ENCODE measurements around the gene RNF7. TPM values are rescaled to one million over a fixed set of nuclear protein-coding genes. Genes with fewer than 3 reads are reported as not detected.
A peak's percentile ranks its signal among the peaks of the same experiment; 100 is the strongest.
"Not testable (repeated sequence)": the region's sequence is repeated elsewhere in the genome, so short reads cannot be mapped to it uniquely, and the experiment has no call there.

Gene RNF7
- polyA plus RNA-seq (2013, experiment 1 of 2): 135 TPM
- 134 TPM for polyA plus RNA-seq (2013, experiment 2 of 2)

- no peaks in the 10 kb centered on the region for H3K27me3 ChIP-seq (ENCODE audit: insufficient read depth, low read length, poor library complexity)
- H2BK15ac ChIP-seq (replicated peaks; ENCODE audit: low read depth): no peak within 1 kb of the TSS
- no CpG with 5 or more reads among the region's 81 CpGs for WGBS (ENCODE audit: extremely low coverage, insufficient coverage, low lambda C conversion rate)
- peak within 1 kb of the TSS; percentile 91 for H3K9ac ChIP-seq (ENCODE audit: low read length)
- H3K4me1 ChIP-seq (ENCODE audit: control insufficient read depth, low read depth, low read length): no peaks in the 10 kb centered on the region
- peak within 1 kb of the TSS; percentile 91 for H2BK5ac ChIP-seq (ENCODE audit: low read length)
- H3K79me1 ChIP-seq (ENCODE audit: low read length): peaks cover 6% of the 10 kb centered on the region
- peak within 1 kb of the TSS; percentile 94 for H3K18ac ChIP-seq (ENCODE audit: low read length)
- peaks cover 35% of the 10 kb centered on the region for H3K79me2 ChIP-seq (ENCODE audit: control insufficient read depth, insufficient read depth, low read length)
- peak within 1 kb of the TSS; percentile 94 for H3K23ac ChIP-seq (ENCODE audit: low read length)
- H3K4me2 ChIP-seq (ENCODE audit: low read length): peak within 1 kb of the TSS; percentile 77
- peak; percentile 97 for DNase-seq
- H2BK120ac ChIP-seq (ENCODE audit: low read depth, low read length): peak within 1 kb of the TSS; percentile 54
- H3K56ac ChIP-seq (ENCODE audit: low read length): peak within 1 kb of the TSS; percentile 100
- H3K4ac ChIP-seq (ENCODE audit: low read depth, low read length): peak within 1 kb of the TSS; percentile 28
- peak within 1 kb of the TSS; percentile 83 for H3K27ac ChIP-seq (ENCODE audit: low read depth, low read length)
- H4K5ac ChIP-seq (ENCODE audit: low read length): no peak within 1 kb of the TSS
- peak within 1 kb of the TSS; percentile 62 for H2AK5ac ChIP-seq (ENCODE audit: low read length)
- H3K4me3 ChIP-seq (ENCODE audit: low read length): peak within 1 kb of the TSS; percentile 95
- no peak within 1 kb of the TSS for H4K8ac ChIP-seq (ENCODE audit: low read depth, low read length)
- H3K36me3 ChIP-seq (ENCODE audit: control insufficient read depth, insufficient read depth, low read length): peaks cover 2% of the 10 kb centered on the region
These were observed at the start of gene RNF7 for GRCh38 chr3:141738022-141738890. TSS of gene RNF7 (plus strand) at chr3:141738298. CDS start at chr3:141738342, 44 bp downstream.

DNA sequence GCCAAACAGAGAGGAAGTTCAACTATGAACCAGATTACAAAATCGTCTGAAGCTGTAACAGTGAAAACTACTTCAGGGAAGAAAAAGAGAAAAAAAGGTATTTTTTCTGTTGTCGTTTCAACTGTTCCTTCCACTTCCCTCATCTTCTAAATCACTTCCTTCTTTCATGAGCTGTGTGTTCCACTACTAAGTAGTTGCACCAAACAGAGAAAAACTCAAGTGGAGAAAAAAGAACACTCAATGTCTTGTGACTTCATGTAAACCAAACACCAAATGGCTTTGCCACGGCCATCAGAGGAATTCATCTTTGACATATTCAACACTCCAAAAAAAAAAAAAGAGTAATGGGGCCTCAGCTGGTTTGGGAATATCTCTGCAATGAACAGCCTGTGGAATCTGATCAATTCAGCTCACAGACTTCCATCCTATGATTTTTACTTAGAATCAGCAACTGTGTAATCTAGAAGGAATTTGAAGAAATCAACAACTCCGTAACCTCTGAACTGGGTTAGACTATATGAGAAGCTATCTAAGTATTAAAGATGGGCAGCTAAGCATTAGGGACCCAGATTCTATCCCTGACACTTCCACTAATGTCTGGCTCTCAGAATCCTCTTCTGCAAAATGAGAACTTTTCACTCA lies 47.5 kb upstream of the RNF7 start:
- no peak for DNase-seq
- Histone ChIP-seq H3K79me2 (ENCODE audit: control insufficient read depth, insufficient read depth, low read length) (no peaks in the 10 kb centered on the region), H3K27me3 (ENCODE audit: insufficient read depth, low read length, poor library complexity) (no peaks in the 10 kb centered on the region), H3K4me1 (ENCODE audit: control insufficient read depth, low read depth, low read length) (no peaks in the 10 kb centered on the region), H3K4me3 (ENCODE audit: low read length) (no peak overlapping the region), H3K18ac (ENCODE audit: low read length) (no peak overlapping the region), H4K5ac (ENCODE audit: low read length) (no peak overlapping the region), H3K36me3 (ENCODE audit: control insufficient read depth, insufficient read depth, low read length) (no peaks in the 10 kb centered on the region), H3K56ac (ENCODE audit: low read length) (no peak overlapping the region), H4K8ac (ENCODE audit: low read depth, low read length) (no peak overlapping the region), H3K27ac (ENCODE audit: low read depth, low read length) (no peak overlapping the region), H3K4me2 (ENCODE audit: low read length) (no peak overlapping the region), H3K79me1 (ENCODE audit: low read length) (no peaks in the 10 kb centered on the region), H2BK15ac (replicated peaks; ENCODE audit: low read depth) (no peak overlapping the region), H2AK5ac (ENCODE audit: low read length) (no peak overlapping the region), H2BK120ac (ENCODE audit: low read depth, low read length) (no peak overlapping the region), H3K9ac (ENCODE audit: low read length) (no peak overlapping the region), H3K4ac (ENCODE audit: low read depth, low read length) (no peak overlapping the region), H2BK5ac (ENCODE audit: low read length) (no peak overlapping the region), H3K23ac (ENCODE audit: low read length) (no peak overlapping the region)
- no CpG with 5 or more reads among the region's 4 CpGs for WGBS (ENCODE audit: extremely low coverage, insufficient coverage, low lambda C conversion rate)

DNA sequence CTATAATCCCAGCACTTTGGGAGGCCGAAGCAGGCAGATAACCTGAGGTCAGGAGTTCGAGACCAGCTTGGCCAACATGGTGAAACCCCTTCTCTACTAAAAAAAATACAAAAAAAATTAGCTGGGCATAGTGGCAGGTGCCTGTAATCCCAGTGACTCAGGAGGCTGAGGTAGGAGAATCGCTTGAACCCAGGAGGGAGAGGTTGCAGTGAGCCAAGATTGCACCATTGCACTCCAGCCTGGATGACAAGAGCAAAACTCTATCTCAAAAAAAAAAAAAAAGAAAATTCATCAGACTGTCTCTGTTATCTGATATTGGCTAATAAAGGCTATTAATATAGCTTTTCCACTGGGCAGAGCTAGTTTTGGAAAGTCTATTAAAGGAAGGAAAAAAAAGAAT lies 46.6 kb upstream of the RNF7 start:
- H4K5ac ChIP-seq (ENCODE audit: low read length); H2AK5ac ChIP-seq (ENCODE audit: low read length); H3K4me3 ChIP-seq (ENCODE audit: low read length); H3K4ac ChIP-seq (ENCODE audit: low read depth, low read length); H3K23ac ChIP-seq (ENCODE audit: low read length); H3K18ac ChIP-seq (ENCODE audit: low read length); H3K9ac ChIP-seq (ENCODE audit: low read length); H3K79me1 ChIP-seq (ENCODE audit: low read length); H3K56ac ChIP-seq (ENCODE audit: low read length); H4K8ac ChIP-seq (ENCODE audit: low read depth, low read length); H3K4me1 ChIP-seq (ENCODE audit: control insufficient read depth, low read depth, low read length); H3K79me2 ChIP-seq (ENCODE audit: control insufficient read depth, insufficient read depth, low read length); H3K27me3 ChIP-seq (ENCODE audit: insufficient read depth, low read length, poor library complexity); H3K4me2 ChIP-seq (ENCODE audit: low read length); H3K27ac ChIP-seq (ENCODE audit: low read depth, low read length); H2BK15ac ChIP-seq (replicated peaks; ENCODE audit: low read depth); H2BK120ac ChIP-seq (ENCODE audit: low read depth, low read length); H3K36me3 ChIP-seq (ENCODE audit: control insufficient read depth, insufficient read depth, low read length); H2BK5ac ChIP-seq (ENCODE audit: low read length); DNase-seq: not testable (repeated sequence)
- no CpG with 5 or more reads among the region's 3 CpGs for WGBS (ENCODE audit: extremely low coverage, insufficient coverage, low lambda C conversion rate)

- not testable (repeated sequence) for H3K27me3 ChIP-seq (ENCODE audit: insufficient read depth, low read length, poor library complexity); H3K18ac ChIP-seq (ENCODE audit: low read length)
- WGBS (ENCODE audit: extremely low coverage, insufficient coverage, low lambda C conversion rate): no CpG with 5 or more reads among the region's 4 CpGs
These were observed 45.1 kb upstream of the RNF7 start for GRCh38 chr3:141692973-141693372.

DNA sequence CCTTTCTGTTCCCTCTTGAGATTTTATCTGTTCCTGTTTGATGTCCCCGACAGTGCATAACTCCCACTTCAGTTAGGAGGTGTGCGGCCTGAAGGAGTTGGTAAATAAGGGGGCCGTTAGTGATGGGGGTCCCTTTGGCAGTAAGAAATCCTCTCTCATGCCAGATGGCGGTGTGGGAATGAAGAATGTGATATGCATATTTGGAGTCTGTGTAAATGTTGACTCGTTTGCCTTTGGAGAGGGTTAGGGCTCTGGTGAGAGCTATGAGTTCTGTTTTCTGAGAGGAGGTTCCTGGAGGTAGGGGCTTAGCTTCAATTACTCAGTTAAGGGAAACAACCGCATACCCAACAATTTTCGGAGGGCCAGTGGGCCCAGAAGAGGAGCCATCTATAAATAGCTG lies 38.8 kb upstream of the RNF7 start:
- no CpG with 5 or more reads among the region's 7 CpGs for WGBS (ENCODE audit: extremely low coverage, insufficient coverage, low lambda C conversion rate)
- Histone ChIP-seq H3K27me3 (ENCODE audit: insufficient read depth, low read length, poor library complexity) (no peaks in the 10 kb centered on the region), H2BK5ac (ENCODE audit: low read length) (no peak overlapping the region), H3K79me2 (ENCODE audit: control insufficient read depth, insufficient read depth, low read length) (no peaks in the 10 kb centered on the region), H3K23ac (ENCODE audit: low read length) (no peak overlapping the region), H2AK5ac (ENCODE audit: low read length) (no peak overlapping the region), H3K18ac (ENCODE audit: low read length) (no peak overlapping the region), H3K9ac (ENCODE audit: low read length) (no peak overlapping the region), H3K4me3 (ENCODE audit: low read length) (no peak overlapping the region), H3K4me2 (ENCODE audit: low read length) (no peak overlapping the region), H2BK120ac (ENCODE audit: low read depth, low read length) (no peak overlapping the region), H3K4me1 (ENCODE audit: control insufficient read depth, low read depth, low read length) (peaks cover 8% of the 10 kb centered on the region), H3K56ac (ENCODE audit: low read length) (no peak overlapping the region), H3K4ac (ENCODE audit: low read depth, low read length) (no peak overlapping the region), H2BK15ac (replicated peaks; ENCODE audit: low read depth) (no peak overlapping the region), H3K27ac (ENCODE audit: low read depth, low read length) (no peak overlapping the region), H3K79me1 (ENCODE audit: low read length) (no peaks in the 10 kb centered on the region), H4K5ac (ENCODE audit: low read length) (no peak overlapping the region), H3K36me3 (ENCODE audit: control insufficient read depth, insufficient read depth, low read length) (no peaks in the 10 kb centered on the region), H4K8ac (ENCODE audit: low read depth, low read length) (no peak overlapping the region)
- DNase-seq: peak; percentile 34

More at GRCh38 chr3:141692973-141693372, 45.1 kb upstream of the RNF7 start:
- not testable (repeated sequence) for H3K4ac ChIP-seq (ENCODE audit: low read depth, low read length); H2BK5ac ChIP-seq (ENCODE audit: low read length); DNase-seq; H2BK120ac ChIP-seq (ENCODE audit: low read depth, low read length); H4K8ac ChIP-seq (ENCODE audit: low read depth, low read length); H3K27ac ChIP-seq (ENCODE audit: low read depth, low read length); H3K79me2 ChIP-seq (ENCODE audit: control insufficient read depth, insufficient read depth, low read length); H3K4me3 ChIP-seq (ENCODE audit: low read length); H3K4me1 ChIP-seq (ENCODE audit: control insufficient read depth, low read depth, low read length); H3K56ac ChIP-seq (ENCODE audit: low read length); H2AK5ac ChIP-seq (ENCODE audit: low read length); H2BK15ac ChIP-seq (replicated peaks; ENCODE audit: low read depth); H3K36me3 ChIP-seq (ENCODE audit: control insufficient read depth, insufficient read depth, low read length); H3K4me2 ChIP-seq (ENCODE audit: low read length); H3K9ac ChIP-seq (ENCODE audit: low read length); H3K23ac ChIP-seq (ENCODE audit: low read length); H4K5ac ChIP-seq (ENCODE audit: low read length); H3K79me1 ChIP-seq (ENCODE audit: low read length)
